ENCODE measurements around the gene TAS2R9.
A peak's percentile ranks its signal among the peaks of the same experiment; 100 is the strongest.
"Not testable (repeated sequence)": the region's sequence is repeated elsewhere in the genome, so short reads cannot be mapped to it uniquely, and the experiment has no call there.

The TAS2R9 gene

GRCh38 chr12:10810068-10810467 is at the start of gene TAS2R9:
Gene TAS2R9, minus strand, starts transcription at chr12:10810168. Its CDS starts 93 bp downstream, at chr12:10810075.
- DNase-seq = no peak

- DNase-seq = no peak
Measured at GRCh38 chr12:10855807-10856206, 45.8 kb upstream of the TAS2R9 start.

GRCh38 chr12:10853776-10854175 is 43.8 kb upstream of the TAS2R9 start:
- no peak for DNase-seq

- no peak for DNase-seq
Measured at GRCh38 chr12:10851243-10851858, 41.4 kb upstream of the TAS2R9 start.

- DNase-seq = no peak
Measured at GRCh38 chr12:10849425-10849878, 39.5 kb upstream of the TAS2R9 start, which contains the start of gene PRR4. Gene PRR4, minus strand, starts transcription at chr12:10849475. Its CDS starts 38 bp downstream, at chr12:10849437.

- no peak for DNase-seq
Measured at GRCh38 chr12:10847744-10848143, 37.8 kb upstream of the TAS2R9 start.

- no peak for DNase-seq
Measured at GRCh38 chr12:10842862-10843261, 32.9 kb upstream of the TAS2R9 start.

- no peak for DNase-seq
Measured at GRCh38 chr12:10838461-10838860, 28.5 kb upstream of the TAS2R9 start.

GRCh38 chr12:10829994-10830393 is 20.0 kb upstream of the TAS2R9 start:
- no peak for DNase-seq

GRCh38 chr12:10826258-10826657 is 16.3 kb upstream of the TAS2R9 start, which contains the start of gene TAS2R10:
Gene TAS2R10, minus strand, starts transcription at chr12:10826358. Its CDS starts 89 bp downstream, at chr12:10826269.
- DNase-seq = no peak

- no peak for DNase-seq
Measured at GRCh38 chr12:10824957-10825356, 15.0 kb upstream of the TAS2R9 start.

- DNase-seq = no peak
Measured at GRCh38 chr12:10811883-10812536, 2.0 kb upstream of the TAS2R9 start.

GRCh38 chr12:10807186-10807585 is 2.8 kb downstream of the TAS2R9 start, which contains the start of gene TAS2R8:
Gene TAS2R8, minus strand, starts transcription at chr12:10807286. Its CDS starts 306 bp downstream, at chr12:10806980.
- DNase-seq = no peak

GRCh38 chr12:10802587-10802986 is 7.4 kb downstream of the TAS2R9 start, which contains the start of gene TAS2R7:
Gene TAS2R7, minus strand, starts transcription at chr12:10802627. Its CDS starts 57 bp downstream, at chr12:10802570.
- no peak for DNase-seq

- DNase-seq = no peak
Measured at GRCh38 chr12:10801741-10802140, 8.2 kb downstream of the TAS2R9 start.

- DNase-seq = no peak
Measured at GRCh38 chr12:10794222-10794621, 15.7 kb downstream of the TAS2R9 start.

- not testable (repeated sequence) for DNase-seq
Measured at GRCh38 chr12:10791769-10792168, 18.2 kb downstream of the TAS2R9 start.

- DNase-seq = no peak
Measured at GRCh38 chr12:10783252-10783651, 26.7 kb downstream of the TAS2R9 start.

GRCh38 chr12:10779103-10779502 is 30.9 kb downstream of the TAS2R9 start:
- no peak for DNase-seq

- peak; percentile 45 for DNase-seq
Measured at GRCh38 chr12:10771132-10771733, 38.7 kb downstream of the TAS2R9 start.

GRCh38 chr12:10759657-10760056 is 50.3 kb downstream of the TAS2R9 start:
- DNase-seq = no peak
